T-helper 2 cell treated with Interferon-gamma antibody and Interleukin-4, amounts not matched to agents 100 ng/mL and 5 ng/mL, for 36 hours (primary cell): ENCODE measurements around the gene CCDC63. TPM values are rescaled to one million over a fixed set of nuclear protein-coding genes. Genes with fewer than 3 reads are reported as not detected.
"Not testable (repeated sequence)": the region's sequence is repeated elsewhere in the genome, so short reads cannot be mapped to it uniquely, and the experiment has no call there.

Experiments
- intact Hi-C: fragments of 100-400 bp; cut with micrococcal nuclease; formaldehyde crosslinking; loops from one replicate; pipeline ENCODE4 v1.15.1; 2023
- total RNA-seq: library from RNA; stranded (reverse); gene quantifications from 2 replicates; pipeline ENCODE4 v1.2.3, GENCODE V29; 2022

Gene CCDC63
- total RNA-seq, 1 donor from 2014 or later = not detected

- intact Hi-C loops = not testable (repeated sequence)
Measured at GRCh38 chr12:110950466-110950865, 103.7 kb downstream of the CCDC63 start.

GRCh38 chr12:110950867-110951266, 104.1 kb downstream of the CCDC63 start:
- intact Hi-C loops = not testable (repeated sequence)

Other genes with a start within 250 kb of the CCDC63 start
- gene TCTN1, start 232.9 kb upstream of the CCDC63 start, total RNA-seq = 3.6 and 4.0 TPM in 2 replicates
- 14.5 and 15.7 TPM in 2 replicates for gene HVCN1, start 157.9 kb upstream of the CCDC63 start, total RNA-seq
- gene PPP1CC, start 104.1 kb upstream of the CCDC63 start, total RNA-seq = 193 and 202 TPM in 2 replicates
- not detected in 2 replicates for gene MYL2, start 73.6 kb downstream of the CCDC63 start, total RNA-seq
- not detected in 2 replicates for gene CUX2, start 187.2 kb downstream of the CCDC63 start, total RNA-seq